NB4 (cell line): ENCODE data around the gene SERTAD3.
"Not testable (repeated sequence)": the region's sequence is repeated elsewhere in the genome, so short reads cannot be mapped to it uniquely, and the experiment has no call there.

Experiments
- DNase-seq: peaks from one replicate; pipeline ENCODE4 v3.0.0; 2010; ENCODE audit warnings: low read depth
- H3K4me3 ChIP-seq: one replicate; pipeline ENCODE4 v1.5.1; 2011; ENCODE audit warnings: mild to moderate bottlenecking, low read depth, low read length, moderate library complexity
- MYC ChIP-seq: IDR thresholded peaks from 2 replicates; pipeline ENCODE4 v1.6.1; 2011; ENCODE audit warnings: low read depth, low read length
- POLR2A ChIP-seq: IDR thresholded peaks from 2 replicates; pipeline ENCODE4 v1.6.1; 2011; ENCODE audit warnings: mild to moderate bottlenecking; ENCODE audit not compliant: insufficient read length; ENCODE audit errors: extremely low read depth
- TF ChIP-seq, protein P1 (sequence below): IDR thresholded peaks from 2 replicates; pipeline ENCODE4 v1.6.1; 2011; ENCODE audit warnings: low read depth, low read length
- TF ChIP-seq, protein P2 (sequence below): IDR thresholded peaks from one replicate; pipeline ENCODE4 v1.5.1; 2012; ENCODE audit warnings: low read depth, low read length

Gene SERTAD3

DNA sequence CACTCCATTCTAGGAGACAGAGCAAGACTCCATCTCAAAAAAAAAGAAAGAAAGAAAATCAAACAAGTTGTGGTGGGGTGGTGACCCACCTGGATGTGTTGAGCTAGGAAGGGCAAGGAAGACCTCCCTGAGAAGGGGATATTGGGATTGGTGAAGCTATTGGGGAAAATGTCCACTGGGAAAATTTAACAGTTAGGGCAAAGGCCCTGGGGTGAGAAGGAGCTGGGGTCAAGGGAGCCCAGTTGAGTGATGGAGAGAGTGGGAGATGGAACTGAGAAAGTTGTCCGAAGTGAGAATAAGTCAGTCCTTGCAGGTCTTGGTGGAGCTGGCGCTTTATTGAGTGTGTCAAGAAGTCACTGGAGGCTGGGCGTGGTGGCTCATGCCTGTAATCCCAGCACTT is 5.9 kb downstream of the SERTAD3 start:
- TF ChIP-seq, protein P1, sequence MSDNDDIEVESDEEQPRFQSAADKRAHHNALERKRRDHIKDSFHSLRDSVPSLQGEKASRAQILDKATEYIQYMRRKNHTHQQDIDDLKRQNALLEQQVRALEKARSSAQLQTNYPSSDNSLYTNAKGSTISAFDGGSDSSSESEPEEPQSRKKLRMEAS, result no peak
- TF ChIP-seq, protein P2, sequence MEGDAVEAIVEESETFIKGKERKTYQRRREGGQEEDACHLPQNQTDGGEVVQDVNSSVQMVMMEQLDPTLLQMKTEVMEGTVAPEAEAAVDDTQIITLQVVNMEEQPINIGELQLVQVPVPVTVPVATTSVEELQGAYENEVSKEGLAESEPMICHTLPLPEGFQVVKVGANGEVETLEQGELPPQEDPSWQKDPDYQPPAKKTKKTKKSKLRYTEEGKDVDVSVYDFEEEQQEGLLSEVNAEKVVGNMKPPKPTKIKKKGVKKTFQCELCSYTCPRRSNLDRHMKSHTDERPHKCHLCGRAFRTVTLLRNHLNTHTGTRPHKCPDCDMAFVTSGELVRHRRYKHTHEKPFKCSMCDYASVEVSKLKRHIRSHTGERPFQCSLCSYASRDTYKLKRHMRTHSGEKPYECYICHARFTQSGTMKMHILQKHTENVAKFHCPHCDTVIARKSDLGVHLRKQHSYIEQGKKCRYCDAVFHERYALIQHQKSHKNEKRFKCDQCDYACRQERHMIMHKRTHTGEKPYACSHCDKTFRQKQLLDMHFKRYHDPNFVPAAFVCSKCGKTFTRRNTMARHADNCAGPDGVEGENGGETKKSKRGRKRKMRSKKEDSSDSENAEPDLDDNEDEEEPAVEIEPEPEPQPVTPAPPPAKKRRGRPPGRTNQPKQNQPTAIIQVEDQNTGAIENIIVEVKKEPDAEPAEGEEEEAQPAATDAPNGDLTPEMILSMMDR, result no peak
- TF ChIP-seq POLR2A, result no peak
- TF ChIP-seq MYC, result no peak
- no peak overlapping the region for H3K4me3 ChIP-seq
- DNase-seq, result no peak

DNA sequence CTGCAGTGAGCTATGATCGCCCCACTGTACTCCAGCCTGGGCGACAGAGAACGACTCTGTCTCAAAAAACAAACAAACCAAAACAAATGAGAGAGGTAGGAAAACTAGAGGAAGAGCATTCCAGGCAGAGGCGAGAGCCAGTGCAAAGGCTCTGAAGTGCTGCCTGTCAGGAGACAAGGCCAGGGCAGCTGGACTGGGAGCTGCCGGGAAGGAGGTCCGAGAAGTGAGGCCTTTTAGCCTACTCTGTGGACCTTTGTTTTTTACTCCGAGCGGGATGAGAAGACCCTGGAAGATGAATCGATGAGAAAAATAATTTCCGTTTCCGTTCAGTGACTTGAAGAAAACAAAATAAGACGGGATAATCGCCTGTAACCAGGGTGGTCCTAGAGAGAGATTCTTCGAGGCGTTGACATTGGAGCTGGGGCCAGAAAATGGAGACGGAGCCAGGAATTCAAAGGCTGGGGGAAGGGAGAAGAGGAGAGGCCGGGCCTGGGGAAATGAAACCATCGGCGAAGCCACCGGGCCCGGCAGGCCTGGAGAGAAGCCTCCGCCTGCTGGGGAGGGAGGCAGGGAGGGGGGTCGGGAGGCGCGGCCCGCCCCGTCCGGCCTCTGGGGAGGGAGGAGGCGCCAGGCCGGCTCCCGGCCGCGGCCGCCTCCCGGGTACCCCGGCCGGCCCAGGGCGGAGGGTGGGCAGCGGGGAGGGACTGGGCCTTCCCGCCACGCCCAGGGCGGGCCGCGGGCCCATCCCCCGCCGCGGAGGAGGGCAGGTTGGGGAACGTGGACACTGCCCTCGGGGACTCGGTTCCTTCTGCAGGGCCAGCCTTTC is 10.5 kb downstream of the SERTAD3 start:
- peak; percentile 79 for DNase-seq
- no peak; the same call in 1 of the 2 replicates for TF ChIP-seq MYC
- TF ChIP-seq, protein P1, result no peak
- TF ChIP-seq POLR2A, result peak; percentile 22
- peak overlapping the region; percentile 34 for H3K4me3 ChIP-seq

DNA sequence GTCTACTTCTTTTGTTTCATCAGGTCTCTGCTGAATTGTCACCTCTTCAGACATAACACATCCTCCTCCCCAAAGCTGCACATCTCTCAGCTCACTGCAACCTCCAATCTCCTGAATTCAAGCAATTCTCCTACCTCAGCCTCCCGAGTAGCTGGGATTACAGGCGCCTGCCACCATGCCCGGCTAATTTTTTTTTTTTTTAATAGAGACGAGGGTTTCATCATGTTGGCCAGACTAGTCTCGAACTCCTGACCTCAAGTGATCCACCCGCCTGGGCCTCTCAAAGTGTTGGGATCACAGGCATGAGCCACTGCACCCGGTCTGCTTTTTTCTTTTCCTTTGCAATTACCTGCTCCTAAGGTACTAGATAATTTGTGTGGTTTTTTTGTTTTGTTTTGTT is 11.4 kb downstream of the SERTAD3 start:
- not testable (repeated sequence) for H3K4me3 ChIP-seq, DNase-seq

DNA sequence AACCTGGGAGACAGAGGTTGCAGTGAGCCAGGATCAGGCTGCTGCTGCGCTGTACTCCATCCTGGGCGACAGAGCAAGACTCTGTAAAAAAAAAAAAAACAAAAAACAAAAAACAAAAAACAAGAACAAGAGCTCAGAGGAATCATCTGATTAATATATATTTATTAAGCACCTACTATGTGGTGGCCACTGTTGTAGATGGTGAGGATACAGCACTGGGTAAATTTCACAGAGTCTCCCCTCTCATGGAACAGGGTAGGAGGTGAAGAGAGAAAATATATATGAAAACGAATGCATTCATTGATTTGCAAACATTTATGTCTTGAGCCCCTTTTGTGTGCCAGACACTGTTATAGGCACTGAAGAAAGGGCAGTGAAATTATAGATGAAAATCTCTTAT is 12.4 kb downstream of the SERTAD3 start:
- TF ChIP-seq POLR2A (no peak), MYC (no peak)
- TF ChIP-seq, protein P2, result no peak
- TF ChIP-seq, protein P1, result no peak
- DNase-seq, result no peak
- H3K4me3 ChIP-seq, result no peak overlapping the region

DNA sequence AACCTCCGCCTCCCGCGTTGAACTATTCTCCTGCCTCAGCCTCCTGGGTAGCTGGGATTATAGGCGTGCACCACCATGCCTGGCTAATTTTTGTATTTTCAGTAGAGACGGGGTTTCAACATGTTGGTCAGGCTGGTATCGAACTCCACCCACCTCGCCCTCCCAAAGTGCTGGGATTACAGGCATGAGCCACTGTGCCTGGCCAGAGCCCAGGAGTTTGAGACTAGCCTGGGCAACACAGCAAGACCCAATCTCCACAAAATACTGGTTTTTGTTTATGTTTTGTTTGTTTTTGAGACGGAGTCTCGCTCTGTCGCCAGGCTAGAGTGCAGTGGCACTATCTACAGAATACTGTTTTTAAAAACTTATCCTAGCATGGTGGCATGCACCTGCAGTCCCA is 13.9 kb downstream of the SERTAD3 start:
- not testable (repeated sequence) for H3K4me3 ChIP-seq, DNase-seq

DNA sequence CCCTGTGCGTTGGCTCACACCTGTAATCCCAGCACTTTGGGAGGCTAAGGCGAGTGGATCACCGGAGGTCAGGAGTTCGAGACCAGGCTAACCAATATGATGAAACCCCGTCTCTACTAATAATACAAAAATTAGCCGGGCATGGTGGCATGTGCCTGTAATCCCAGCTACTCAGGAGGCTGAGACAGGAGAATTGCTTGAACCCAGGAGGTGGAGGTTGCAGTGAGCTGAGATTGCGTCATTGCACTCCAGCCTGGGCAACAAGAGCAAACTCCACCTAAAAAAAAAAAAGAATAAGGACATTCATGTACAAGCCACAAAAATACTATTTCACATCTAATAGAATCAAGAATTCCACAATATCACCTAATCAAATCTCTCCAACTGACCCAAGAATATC is 15.9 kb downstream of the SERTAD3 start:
- not testable (repeated sequence) for DNase-seq, H3K4me3 ChIP-seq

DNA sequence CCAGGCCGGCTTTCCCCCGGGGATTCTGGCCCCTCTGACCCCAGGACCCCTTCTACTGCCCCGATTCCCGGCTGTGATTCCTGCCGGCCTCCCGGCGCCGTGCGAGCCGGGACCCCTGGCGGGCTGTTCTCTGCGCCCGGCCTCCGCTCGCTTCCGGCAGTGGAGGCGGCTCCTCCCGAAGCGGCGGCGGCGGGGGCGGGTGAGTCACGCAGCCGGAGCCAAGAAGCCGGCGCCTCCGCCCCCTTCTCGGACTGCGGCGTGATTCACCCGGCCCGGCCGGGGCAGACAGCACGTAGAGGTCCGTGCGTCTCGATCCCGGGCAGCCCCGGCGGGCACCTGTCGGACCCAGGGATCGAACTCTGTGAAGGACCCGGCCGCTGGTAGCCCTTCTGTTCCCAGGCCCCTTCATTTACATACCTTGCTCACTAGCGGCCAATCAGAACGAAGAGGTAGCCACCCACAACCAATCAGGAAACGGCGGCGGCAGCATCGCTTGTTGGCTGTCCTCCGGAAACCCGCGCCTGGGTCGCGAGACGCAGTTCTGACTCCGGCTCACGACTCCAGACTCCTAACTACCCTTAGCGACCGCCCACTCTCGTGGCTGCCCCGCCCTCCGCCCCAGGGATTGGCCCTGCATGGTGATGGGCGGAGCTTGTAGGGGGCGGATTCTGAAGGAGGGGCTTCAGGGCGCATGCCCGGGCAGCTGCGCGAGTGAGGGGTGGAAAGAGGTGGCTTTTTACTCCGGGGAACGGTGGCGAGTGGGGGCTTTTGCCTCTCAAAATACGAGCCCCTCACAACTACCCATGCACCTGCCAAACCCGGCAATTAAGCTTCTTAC is 18.5 kb downstream of the SERTAD3 start, which contains the start of gene SERTAD1:
Gene SERTAD1, minus strand, starts transcription at position 543 of the 838 bp plus-strand sequence. CDS start 2,446 bp downstream, outside the sequence.
- peak; percentile 97 for DNase-seq
- H3K4me3 ChIP-seq, result peak within 1 kb of the TSS; percentile 78
- TF ChIP-seq, protein P1, result peak; percentile 27; the same call in 1 of the 2 replicates
- TF ChIP-seq MYC (no peak), POLR2A (peak; percentile 71)
- TF ChIP-seq, protein P2, result peak; percentile 38
